HG02970 (cell line): Measurements from ENCODE around the gene HOXA6.

Experiments used
- ATAC-seq: cut with Tn5 transposase; IDR thresholded peaks from one replicate; pipeline ENCODE4 v1.9.1; 2021; ENCODE audit warnings: mild to moderate bottlenecking, moderate library complexity, moderate number of reproducible peaks; ENCODE audit not compliant: unreplicated experiment, low FRiP score

The HOXA6 gene

DNA sequence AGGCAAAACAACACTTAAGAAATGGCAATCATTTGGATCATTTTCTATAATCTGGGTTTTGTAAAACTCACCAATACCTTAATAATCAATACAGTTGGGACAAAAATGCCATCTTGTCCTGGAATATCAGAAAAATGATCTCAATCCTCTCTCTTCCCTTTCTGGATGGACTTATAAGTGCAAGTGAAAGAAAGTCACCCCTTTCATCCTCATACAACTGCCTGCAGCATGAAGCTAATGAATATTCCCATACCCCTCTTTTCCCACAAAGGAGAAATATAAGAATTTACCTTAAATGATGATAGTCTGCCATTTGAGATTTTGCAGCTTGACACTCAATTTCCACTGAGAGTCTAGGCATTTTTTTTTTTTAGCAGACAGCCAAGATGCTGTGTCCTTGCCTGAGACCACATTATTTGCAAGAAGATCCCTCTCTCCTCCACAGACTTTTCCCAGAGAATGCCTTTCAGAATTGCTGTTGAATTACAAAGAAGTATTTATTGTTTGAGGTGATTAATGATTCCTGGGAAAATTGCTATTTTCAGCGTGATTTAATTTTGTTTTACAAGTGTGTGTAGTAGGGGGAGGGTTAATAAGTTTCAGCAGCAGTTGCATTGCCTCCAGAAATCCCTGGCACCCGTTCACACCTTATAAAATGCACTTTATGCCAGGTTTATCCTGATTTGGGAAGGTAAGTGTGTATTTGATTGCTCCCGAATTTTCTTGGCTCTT lies 20.8 kb downstream of the HOXA6 start:
- ATAC-seq, result no peak

DNA sequence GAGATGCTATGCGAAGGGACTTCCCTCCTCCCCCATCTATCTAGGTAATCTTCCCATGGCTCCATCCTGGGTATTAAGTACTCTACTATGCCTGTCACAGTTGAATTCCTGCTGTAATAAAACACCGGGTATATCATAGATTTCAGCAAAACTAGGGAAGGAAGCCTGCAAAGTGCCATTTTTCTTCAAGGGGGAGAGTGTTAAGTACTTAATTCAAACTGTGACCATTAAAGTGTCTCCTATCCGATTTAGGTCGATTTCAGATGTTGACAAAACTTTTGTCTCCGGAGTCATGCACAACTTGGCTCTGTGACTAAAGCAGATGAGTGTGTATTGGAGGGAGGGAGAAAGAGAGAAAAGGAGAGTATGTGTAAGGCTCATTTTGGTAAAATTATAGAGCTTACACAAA lies 21.6 kb downstream of the HOXA6 start:
- ATAC-seq, result no peak

DNA sequence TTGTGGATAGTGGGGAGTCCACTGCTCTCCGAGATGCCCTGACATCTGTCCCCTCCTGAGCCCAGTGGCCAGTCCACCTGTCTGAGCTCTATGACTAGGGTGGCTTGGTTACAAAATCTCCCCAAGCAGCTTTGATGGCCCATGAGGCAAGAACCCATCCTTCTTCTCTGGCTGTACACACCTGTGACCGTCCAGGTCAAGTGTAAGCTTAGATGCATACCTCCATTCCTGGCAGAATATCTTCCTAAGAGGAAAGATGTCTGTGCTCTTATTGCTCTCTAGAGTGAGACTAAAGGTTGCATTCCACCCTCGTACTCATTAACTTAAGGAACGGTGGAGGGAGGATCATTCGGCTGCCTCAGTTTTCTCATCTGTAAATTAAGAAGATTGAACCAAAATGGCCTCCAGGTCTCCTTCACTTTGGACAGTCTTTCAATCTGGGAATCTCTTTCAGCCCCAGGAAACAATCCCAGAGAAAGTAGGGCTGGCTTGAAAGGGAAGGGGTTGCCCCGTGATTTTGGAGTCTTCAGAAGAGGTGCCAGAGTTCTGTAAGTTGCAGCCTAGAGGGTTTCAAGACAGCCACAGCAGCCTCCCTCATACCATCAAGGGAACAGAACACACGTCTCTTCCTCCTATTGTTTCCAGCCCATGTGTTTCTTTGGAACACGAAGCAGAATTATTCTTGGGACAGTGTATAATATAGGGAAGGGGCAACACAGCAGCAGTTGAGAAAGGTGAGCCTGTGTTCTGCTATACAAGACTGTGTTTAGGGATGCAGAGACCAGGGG lies 22.5 kb downstream of the HOXA6 start:
- no peak for ATAC-seq

DNA sequence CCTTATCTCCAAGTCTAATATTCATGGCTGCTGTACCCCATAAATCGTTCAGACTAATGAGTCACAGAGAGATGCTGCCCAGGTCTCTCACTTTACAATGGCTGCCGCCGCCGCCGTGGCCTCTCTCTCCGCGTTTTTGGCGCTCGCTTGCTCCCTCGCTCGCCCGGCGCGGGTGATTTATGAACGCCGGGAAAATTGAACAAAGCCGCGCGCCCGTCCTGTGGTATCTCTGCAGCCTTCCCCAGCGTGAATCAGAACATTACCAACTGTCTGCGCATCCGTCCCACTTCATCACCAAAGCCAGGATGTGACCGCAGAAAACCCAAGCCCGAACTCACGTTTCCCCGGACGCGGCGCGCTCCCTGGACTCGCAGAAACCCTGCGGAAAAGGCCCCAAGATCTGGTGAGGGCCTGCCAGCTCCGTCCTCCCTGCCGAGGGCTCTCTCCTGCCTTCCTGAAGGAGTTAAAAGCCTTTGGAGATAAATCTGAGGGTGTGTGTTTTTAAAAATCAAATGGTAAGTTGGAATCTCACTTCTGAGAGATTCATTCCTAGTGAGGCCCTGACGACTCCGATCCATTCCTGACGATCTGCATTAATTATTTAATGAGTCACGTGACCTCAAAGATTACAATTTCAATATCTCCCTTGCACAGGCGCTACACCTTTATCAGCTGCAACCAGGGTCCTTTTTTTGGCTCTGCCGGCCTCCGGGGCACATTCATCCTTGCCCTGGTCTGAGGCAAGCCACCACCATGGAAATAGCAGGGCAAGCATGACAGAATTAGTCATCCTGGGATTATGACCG lies 23.3 kb downstream of the HOXA6 start:
- ATAC-seq, result no peak

DNA sequence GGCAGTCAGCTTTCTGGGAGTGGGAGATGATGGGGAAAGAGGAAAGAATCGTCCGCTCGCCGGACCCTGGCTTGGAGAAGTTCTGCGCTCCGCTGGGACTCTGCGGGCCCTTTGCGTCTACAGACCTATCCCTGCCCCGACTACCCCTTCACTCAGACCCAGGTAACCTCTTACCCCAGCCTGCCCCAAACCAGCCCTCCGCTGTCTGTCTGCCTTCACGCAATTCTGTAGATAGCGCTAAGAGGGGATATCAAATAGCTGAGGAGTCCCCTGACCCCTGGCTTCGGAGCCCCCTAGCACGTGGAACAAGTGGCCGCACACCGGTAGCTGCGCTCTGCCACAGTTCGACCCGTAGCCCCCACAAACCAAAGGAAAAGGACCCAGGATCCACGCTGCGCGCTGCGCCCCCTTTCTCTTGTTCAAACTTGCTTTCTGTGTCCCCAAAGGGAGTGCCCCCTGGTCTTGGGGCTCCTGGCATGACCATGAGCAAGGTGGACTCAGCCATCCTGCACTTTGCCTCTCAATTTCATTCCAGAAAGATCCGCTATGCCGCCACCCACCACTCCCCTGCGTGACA lies 24.0 kb downstream of the HOXA6 start:
- ATAC-seq, result no peak

DNA sequence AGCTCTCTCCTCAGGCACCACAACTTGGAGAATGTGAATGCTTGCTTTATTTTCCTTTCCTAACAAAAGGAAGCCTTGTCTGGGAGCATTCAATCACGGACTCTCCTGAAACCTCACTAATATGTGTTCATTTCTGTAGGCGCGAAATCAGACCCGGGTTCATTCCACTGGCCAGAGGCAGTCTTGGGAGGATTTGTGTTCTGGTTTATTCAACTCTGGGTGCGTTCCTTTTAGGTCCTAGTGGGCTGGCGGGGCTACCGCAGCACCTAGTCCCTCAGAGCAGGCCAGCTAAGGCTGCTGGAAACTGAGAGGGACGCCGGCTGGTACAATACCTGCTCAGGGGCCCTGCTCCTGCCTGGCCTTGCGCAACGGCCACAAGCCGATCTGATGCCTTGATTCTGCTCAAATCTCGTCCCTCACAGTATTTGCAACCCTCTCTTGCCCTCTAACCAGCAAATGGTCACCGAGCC lies 24.5 kb downstream of the HOXA6 start:
- ATAC-seq, result no peak

DNA sequence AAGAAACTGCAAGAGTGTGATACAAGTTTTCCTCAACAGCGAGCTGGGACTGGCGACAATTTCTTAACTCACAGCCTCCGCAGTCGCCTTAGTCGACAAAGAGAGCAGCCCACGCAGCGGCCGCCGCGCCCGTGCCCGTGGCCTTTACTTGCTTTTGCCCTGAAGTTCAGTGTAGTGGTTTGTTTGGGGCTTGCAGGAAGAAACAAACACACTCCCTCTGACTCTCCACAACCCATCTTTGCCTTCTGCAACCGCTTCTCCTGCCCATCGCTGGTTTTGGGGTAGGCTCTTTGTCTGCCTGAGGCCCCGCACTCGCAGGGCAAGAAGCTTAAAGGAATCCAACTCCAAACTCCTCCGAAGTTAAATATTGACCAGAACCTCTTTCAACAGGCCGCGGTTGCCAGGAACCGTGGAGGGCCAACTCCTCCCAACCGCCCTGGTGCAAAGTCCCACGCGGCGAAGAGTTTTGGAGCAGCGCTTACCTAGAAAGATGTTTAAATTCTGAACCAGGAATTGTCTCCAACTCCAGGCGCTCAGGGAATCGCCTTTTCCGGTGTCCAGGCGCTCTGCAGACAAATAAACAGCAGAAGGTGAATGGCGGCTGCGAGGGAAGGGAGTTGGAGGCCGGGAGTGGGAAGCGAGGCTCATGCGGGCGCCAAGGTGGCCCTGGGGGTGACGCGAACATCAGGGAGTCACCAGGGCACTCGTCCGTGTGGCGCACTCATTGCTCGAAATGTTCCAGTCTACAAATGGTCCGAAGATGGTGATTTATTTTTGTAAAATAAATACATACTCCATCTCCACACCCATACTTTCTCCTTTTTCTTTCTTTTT lies 25.3 kb downstream of the HOXA6 start:
- no peak for ATAC-seq

DNA sequence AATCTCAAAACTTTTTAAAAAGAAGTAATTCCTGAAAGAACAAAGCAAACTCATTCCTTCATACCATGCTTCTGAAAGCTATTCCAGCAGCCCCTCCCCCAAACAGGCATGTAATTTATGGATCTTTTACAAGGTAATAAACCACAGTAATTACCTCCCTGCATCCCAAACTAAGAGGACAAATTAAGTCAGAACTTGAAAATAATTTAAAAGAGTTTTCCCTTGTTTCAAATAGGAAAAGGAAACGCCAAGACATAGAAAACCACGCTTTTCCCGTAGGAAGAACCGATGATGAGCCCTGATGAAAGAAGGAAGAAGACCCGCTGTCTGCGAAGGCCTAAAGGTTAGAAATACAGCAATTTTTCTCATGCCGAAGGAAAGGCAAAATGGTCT lies 25.9 kb downstream of the HOXA6 start:
- no peak for ATAC-seq

DNA sequence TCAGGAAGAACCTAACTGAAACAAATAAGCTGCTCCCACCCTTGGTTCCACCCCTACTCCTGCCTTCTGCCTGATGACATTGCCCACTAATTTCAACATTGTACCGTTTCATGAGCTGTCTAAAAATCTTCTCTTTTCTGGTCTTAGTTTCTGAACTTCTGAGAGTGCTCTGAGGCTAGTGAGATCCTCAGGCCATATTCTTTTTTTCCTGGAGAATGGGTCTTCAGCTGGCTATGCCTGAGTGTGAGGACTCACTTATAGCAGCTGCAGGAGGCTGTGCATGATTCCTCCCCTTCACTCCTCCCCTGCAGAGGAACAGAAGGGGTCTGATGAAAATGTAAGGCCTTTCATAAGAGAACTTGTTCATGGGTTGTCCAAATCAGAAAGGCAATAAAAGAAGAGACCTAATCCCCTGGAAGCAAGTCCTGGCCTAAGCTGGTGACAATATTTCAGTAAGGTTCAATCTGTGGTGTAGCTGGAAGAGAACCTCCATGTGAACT lies 28.1 kb downstream of the HOXA6 start:
- no peak for ATAC-seq

DNA sequence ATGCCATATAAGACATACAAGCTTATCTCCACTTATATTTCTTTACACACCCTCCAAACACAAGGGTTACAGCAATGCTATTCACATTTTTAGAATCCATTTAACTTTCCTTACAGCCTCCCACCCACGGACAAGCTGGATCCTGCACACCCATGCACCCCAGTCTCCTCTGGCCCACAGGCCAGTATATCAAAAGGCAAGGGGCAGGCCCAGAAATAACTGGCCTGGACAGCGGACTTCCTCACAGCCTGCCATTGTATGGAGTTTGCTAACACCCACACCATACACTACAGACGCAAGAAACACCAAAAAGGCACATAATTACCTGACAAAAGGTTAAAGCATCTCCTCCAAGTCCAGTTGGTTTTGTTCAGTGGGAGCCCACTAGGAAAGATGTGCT lies 29.0 kb downstream of the HOXA6 start:
- no peak for ATAC-seq

DNA sequence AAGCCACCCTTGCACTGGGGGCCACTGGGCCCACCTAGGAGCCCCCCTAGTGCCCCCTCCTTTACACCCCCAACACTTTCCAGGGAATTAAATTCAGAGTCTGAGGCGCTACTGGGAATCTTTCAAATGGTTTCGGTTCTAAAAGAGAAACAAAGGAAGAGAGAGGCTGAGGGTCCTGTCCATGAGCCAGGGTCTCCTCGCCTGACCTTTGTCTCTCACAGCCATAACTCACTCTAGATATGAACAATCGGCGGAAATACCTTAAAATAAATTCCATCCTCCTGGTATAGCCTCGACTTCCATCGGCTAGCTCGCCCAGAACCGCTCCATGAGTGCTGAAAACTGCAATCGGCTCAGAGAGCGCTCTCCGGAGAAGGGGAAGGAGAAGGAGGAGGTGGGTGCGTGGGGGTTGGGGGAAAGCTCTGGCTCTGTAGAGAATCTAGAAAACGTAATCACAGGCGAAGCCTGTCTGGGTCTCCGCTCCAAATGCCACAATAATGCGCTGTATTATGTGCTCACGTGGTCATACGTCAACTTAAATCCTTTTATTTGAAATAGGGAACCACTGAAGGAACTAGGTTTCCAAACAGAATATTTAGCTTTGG lies 29.6 kb downstream of the HOXA6 start:
- no peak for ATAC-seq

DNA sequence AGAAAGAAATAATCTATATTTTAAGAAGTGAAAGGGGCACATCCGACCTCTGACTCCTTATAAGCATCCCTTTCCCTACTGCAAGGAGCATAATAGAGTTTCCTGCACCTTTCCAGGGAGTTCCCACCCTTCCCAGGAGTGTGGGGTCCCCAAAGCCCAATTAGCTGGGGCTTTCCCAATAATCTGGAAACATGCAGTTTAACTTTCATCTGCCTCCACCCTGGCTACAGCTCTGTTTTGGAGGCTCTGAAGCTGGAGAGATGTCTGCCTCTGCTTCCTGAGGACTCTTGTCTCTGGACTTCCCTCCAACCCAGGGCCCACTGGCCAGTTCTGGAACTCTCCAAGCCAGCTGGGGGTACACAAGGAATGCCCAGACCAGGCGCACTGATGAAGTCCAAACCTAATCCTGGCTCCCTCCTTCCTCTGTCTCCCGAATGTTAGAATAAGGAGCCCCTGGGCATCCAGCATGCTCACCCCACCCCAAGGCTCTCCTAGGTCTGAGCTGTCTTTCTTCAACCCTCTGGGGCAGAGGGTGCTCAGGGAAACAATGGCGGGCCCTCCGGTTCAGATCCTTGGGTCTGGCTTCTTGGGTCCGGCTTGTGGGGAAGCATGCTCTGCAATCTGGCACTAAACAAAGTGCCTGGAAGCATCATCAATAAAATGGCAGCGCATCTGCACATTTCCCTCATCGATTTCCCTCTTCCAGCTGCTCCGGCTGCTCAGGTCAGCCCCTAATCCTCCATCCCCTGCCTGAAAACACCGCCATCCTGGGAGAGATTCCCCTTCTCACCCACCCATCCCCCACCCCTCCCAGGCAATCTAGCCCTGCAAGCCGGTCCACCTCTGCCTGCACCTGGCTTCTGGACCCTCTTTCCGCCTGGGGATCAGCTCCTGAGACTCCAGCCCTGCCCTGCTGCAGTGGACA lies 30.4 kb downstream of the HOXA6 start:
- ATAC-seq, result no peak

DNA sequence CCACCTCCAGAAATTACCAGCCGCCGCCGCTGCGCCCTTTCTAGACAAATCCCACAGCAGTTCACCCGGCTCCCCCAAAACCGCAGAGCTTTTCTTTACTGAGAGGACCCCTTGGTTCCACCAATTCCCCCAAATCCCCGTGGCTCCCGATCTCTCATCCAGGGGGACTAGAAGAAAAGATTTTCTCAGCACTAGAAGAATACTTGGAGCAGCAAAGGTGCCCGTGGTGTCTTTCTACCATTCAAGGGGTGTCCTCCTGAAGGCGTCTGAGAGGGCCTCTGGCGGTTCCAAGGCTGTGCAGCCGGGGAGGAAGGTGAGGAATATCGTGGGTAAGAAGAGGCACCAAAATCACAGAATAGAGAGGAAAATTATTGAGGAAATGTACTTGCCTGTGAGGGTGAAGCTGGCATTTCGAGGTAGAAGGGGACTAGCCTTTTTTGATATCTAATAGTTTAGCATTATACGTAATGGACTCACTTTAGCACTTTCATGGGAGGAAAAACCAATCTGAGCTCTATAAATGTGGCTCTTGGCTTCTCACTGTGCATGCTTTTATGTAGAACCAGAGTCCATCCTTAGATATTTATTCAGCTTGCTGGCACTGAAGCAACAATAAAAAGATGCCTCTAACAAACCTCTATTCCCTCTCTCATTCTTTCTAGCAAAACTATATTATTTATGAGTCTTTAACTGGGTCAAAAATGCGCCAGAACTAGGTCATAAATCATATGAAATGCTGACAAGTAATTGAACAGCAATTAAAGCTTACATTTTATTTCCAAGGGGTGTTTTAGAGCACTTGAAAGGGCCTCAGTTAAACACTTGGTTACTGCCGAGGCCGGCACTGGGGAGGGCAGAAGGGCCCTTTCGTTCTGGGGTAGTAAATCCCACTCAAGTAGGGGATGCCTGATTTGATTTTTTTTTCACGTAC lies 31.3 kb downstream of the HOXA6 start:
- no peak for ATAC-seq

DNA sequence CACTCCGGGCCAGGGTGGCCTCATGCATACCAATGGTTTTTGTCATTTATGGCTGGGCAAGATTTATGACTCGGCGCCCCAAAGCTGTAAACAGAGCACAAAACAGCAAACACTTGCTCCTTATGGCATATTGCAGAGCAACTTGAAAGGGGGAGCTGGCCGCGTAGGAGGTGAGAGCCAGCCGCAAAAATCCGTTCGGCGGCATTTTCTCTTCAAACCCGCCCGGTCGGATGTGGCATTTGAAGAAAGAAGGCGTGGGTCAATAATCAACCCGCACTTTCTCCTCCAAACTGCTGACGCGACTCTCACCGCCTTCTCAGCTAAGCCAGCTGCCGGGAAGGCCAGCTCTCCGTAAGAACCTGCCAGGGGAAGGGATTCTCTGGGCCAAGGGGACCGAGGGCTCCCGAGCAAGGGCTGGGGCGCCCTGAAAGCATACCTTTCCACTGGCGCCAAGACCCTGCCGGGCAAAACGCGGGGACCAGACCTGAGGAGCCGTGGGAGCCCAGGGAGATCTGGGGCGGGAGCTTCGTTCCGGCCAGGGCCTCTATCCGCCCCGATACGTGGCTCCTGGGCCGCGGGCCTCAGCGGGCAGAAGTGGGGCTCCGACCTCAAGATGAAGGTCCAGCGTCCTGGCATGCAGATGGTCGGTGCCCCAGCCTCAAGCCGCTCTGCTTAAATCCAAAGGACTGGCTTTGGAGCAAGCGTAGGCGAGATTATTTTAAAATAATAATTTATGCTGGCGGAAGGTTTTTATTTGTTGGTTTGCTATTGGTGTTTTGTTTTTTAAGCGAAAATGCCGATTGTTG lies 32.1 kb downstream of the HOXA6 start:
- ATAC-seq, result no peak

DNA sequence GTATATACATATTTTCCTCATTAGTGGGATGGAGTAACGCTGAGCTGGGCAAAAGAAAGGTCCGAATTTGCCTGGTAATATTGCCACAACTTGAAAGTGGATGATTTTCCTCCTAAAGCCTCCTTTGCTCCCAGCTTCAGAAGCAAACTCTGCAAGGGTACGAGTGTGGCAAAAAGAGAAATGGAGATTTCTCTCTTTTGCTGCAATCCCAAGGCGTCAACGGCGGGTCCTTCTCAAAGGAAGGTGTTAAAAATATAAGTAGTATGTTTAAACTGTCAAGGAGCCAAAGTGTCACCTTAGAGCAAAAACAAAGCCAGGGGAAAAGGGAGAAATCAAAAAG lies 32.7 kb downstream of the HOXA6 start:
- no peak for ATAC-seq

DNA sequence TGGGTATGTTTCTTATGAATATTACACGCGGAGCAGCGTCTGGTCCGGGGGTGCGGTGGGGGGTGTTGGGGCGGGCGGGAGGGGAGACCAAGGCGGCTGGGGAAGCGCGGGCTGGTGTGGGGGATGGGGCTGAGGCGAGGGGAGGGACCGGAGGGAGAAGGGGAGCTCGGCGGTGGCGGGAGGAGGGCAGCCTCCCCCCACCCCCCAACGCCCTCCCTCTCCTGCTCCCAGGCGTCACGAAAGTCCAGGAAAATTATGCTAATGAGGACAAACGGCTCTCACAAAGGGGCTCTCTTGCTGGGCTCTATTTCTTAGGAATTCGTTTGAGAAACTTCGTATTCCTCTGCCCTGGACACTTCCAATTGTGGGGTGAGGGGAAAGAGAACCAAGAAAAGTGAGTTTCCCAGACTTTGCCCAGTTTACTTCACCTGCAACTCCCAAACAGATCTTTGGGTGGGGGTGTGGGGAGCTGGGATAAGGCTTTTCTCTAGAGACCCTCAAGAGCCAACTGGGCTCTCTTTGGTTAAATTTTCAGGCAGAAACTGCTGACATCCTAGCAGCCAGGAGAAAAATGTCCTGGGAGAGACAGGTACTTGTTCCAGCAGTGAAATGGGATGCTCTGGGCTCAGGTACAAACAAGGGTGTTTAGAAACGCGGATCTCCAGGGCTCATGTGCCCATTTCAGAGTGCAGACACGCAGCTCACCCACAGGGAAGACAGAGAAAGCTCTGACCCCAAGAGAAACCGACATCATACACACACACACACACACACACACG lies 33.4 kb downstream of the HOXA6 start:
- ATAC-seq, result no peak
